Measurements from ENCODE around the gene VWA3B.

Gene VWA3B

DNA sequence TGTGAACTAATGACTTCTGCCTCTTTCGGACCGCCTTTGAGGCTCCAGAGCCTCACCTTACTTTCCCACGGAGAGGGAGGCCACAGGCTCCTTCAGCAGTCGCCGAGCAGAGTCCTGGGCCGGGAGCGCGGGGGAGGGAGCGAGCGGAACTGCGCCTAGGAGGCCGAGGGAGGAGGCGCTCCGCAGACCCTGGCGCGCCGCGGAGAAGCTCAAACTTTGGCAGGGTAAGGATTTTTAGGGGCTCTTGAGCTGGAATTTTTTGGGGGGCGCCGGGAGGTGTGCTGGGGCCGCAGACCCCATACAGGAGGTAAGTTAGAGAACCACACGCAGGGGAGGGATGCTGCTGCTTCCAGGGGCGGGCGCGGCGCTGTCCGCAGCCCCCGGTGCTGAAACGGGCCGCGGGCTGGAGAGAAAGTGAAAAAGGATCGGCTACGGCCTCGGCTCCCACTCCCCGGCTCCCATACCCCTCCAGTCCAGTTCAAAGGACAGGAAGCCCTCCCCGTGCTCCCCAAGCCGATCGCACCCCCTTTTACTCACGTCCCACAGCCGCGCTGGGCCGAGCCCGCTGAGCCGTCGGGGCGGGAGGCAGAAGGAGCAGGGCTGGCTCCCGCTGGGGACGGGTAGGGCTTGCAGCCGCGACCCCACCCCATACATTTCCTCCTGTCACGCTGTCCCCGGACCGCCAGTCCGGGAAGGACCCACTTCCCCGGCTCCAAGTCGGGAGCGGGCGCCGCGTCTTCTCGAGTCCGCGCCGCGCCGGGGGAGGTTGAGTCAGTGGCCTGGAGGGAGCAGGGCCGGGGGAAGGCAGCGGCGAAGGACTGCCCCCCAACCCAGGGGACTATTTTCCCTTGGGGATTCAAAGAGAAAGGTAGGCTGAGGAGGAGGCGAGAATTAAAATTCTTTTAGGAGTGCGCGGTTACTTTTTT is 259.6 kb downstream of the VWA3B start, which contains the start of gene CNGA3:
TSS of gene CNGA3 (plus strand) at position 146 of the 926 bp plus-strand sequence. CDS start 23,520 bp downstream, outside the sequence.
- no peak for DNase-seq

DNA sequence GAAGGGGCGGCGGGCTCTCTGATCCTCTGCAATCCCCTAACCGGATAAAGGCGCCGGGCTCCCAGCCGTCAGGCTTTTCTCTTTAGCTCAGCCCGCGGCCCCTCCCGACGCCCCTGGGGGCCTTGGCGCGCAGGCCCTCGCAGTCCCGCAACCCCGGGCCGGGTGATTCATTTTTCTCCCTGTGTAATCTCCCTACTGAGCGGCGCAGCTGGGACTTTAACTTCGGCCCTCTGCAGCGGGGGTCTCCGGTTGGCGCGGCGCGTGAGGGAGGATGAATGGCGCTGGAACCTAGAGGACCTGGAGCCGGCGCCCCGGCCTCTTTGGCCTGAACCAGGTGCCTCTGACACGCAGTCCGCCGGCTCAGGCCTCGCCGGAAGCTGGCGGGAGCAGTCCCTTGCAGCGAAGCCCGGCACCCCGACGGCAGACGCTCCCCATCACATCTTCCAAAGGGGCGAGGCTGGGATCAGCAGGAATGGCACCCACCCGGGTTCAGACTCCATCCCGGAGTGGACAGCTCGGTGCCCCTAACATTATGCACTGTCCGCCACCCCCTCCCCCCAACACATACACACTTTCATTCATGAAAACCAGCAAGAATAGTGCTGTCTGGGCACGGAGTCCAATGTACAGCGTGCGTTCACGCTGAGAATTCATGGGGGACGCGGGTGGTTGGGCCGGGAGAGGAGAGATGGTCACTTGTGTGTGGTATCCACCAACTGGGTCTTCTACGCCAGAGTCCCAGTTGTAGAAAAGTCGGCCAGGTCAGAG is 260.5 kb downstream of the VWA3B start:
- DNase-seq = no peak

GRCh38 chr2:98348066-98348561 is 261.1 kb downstream of the VWA3B start:
- DNase-seq = no peak

GRCh38 chr2:98350411-98350810 is 263.4 kb downstream of the VWA3B start:
- DNase-seq = no peak

DNA sequence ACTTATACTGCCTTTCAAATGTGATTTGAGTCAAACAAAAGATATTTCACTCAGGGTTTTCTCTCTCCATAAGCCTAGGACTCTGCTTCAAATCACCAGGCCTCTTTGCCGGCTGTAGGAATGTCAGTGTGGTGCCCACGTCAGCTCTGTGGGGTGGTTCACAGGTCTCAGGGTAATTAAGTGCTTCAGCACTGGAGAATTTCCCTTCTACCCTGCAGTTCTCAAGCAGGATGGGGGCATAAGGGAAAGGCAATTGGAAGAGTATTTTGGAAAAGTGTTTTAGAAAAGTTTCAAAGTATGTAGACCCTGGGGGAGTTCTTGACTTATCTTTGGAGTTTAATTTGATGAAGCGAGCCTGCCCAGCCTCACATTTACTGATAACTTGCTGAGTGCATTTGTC is 268.9 kb downstream of the VWA3B start:
- no peak for DNase-seq

- no peak for DNase-seq
Observed at GRCh38 chr2:98356729-98357128, 269.8 kb downstream of the VWA3B start.

DNA sequence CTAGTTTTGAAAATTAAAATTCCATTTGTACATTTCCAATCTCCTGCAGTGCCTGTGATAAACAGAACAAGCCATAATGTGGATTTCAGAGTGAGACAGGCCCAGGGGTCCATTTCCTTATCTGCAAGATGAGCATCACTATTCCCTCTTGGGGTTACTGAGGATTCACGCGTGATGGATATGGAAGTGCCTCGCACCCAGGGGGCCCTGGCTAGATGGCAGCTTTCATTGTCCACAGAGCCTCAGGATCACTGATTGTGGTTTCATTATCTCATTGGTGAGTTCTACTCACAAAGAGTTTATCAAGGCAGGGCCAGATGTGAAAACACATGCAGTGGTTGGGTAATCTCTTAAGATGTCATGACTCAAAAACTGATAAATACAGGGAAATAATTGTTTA is 270.9 kb downstream of the VWA3B start:
- no peak for DNase-seq

DNA sequence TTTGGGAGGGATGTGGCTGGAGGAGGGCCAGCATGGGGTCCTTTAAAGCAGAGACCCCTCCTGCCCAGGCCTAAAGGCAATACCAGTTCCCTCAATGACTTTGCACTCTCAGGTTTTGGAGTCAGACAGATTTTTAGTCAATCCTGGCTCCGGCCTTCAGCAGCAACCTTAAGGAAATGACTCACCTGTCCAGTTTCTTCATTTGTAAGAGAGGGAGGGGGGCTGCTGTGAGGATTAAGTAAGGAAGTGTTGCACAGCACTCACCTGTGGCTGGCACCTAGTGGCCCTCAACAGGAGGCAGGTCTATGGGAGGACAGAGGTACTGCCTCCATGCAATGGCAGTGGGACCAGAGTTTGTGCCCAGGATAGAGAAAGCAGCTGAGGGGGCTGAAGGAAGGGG is 273.0 kb downstream of the VWA3B start:
- DNase-seq = no peak
